IPS-15b (cell line): ENCODE data around the gene KRTAP29-1.
"Not testable (repeated sequence)": the region's sequence is repeated elsewhere in the genome, so short reads cannot be mapped to it uniquely, and the experiment has no call there.

Experiments
- H3K27me3 ChIP-seq: one replicate; pipeline ENCODE4 v1.6.1; 2013; ENCODE audit warnings: low read length; ENCODE audit not compliant: control insufficient read depth, insufficient read depth
- H3K36me3 ChIP-seq: one replicate; pipeline ENCODE4 v1.6.1; 2013; ENCODE audit warnings: low read length; ENCODE audit not compliant: control insufficient read depth, insufficient read depth
- H3K4me1 ChIP-seq: one replicate; pipeline ENCODE4 v1.6.1; 2013; ENCODE audit warnings: mild to moderate bottlenecking, low read length; ENCODE audit not compliant: control insufficient read depth, insufficient read depth
- H3K4me3 ChIP-seq: one replicate; pipeline ENCODE4 v1.5.1; 2013; ENCODE audit warnings: low read depth, low read length
- H3K9ac ChIP-seq: one replicate; pipeline ENCODE4 v1.6.1; 2013; ENCODE audit warnings: low read depth, mild to moderate bottlenecking, low read length
- H3K9me3 ChIP-seq: one replicate; pipeline ENCODE4 v1.6.1; 2013; ENCODE audit warnings: mild to moderate bottlenecking, low read length; ENCODE audit not compliant: control insufficient read depth, insufficient read depth

KRTAP29-1 gene

DNA sequence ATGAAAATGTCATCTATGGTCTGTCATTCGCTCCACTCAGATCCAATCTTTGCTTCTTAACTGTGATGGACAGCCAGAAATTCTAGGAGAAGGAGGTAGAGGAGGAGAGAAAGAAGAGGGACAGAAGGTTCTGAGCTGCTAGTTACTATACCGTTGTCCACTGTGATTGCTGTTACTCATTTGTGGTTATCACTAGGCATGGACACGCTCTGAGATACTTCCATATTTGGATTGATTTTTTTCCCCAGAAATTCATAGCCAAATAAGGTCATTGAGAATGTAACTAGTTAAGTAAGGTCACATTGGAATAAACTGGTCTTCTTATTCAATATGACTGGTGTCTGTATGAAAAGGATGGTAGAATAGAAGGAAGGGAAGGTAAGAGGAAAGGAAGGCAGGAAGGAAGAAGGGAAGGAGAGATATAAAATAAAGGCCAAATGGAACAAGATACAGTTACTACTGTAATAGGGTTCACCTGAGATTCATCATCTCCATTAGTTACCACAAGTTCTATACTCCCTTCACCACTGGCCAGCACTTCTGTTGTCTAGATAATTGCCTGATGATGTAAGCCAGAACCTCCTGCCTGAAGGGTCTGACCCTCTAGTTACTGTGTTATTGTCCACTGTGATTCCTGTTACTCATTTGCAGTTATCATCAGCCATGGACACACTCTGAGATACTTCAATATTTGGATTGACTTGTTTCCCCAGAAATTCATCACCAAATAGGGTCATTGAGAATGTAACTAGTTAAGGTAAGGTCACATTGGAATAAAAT is 24.3 kb downstream of the KRTAP29-1 start:
- no peak overlapping the region for H3K9ac ChIP-seq
- no peaks in the 10 kb centered on the region for H3K27me3 ChIP-seq
- H3K36me3 ChIP-seq: no peaks in the 10 kb centered on the region
- H3K4me1 ChIP-seq: no peaks in the 10 kb centered on the region
- no peaks in the 10 kb centered on the region for H3K9me3 ChIP-seq
- H3K4me3 ChIP-seq: no peak overlapping the region

GRCh38 chr17:41275648-41276190 is 26.9 kb downstream of the KRTAP29-1 start, which contains the start of gene KRTAP9-7:
TSS of gene KRTAP9-7 (plus strand) at chr17:41275698. CDS start at chr17:41275698, 0 bp downstream.
- H3K9me3 ChIP-seq, H3K9ac ChIP-seq, H3K27me3 ChIP-seq, H3K4me1 ChIP-seq, H3K36me3 ChIP-seq, H3K4me3 ChIP-seq: not testable (repeated sequence)

GRCh38 chr17:41271858-41272257 is 30.8 kb downstream of the KRTAP29-1 start:
- no peaks in the 10 kb centered on the region for H3K4me1 ChIP-seq
- no peak overlapping the region for H3K9ac ChIP-seq

DNA sequence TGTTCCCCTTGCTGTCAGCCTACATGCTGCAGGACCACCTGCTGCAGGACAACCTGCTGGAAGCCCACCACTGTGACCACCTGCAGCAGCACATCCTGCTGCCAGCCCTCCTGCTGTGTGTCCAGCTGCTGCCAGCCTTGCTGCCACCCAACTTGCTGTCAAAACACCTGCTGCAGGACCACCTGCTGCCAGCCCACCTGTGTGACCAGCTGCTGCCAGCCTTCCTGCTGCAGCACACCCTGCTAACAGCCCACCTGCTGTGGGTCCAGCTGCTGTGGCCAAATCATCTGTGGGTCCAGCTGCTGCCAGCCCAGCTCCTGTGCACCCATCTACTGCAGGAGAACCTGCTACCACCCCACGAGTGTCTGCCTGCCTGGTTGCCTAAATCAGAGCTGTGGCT is 31.3 kb downstream of the KRTAP29-1 start:
- not testable (repeated sequence) for H3K9ac ChIP-seq, H3K9me3 ChIP-seq, H3K27me3 ChIP-seq, H3K4me3 ChIP-seq, H3K4me1 ChIP-seq, H3K36me3 ChIP-seq

More at GRCh38 chr17:41271858-41272257, 30.8 kb downstream of the KRTAP29-1 start:
- no peaks in the 10 kb centered on the region for H3K9me3 ChIP-seq
- no peak overlapping the region for H3K4me3 ChIP-seq
- H3K27me3 ChIP-seq: no peaks in the 10 kb centered on the region
- H3K36me3 ChIP-seq: no peaks in the 10 kb centered on the region

GRCh38 chr17:41267711-41268110 is 34.9 kb downstream of the KRTAP29-1 start:
- Histone ChIP-seq H3K4me1 (no peaks in the 10 kb centered on the region), H3K9ac (no peak overlapping the region), H3K9me3 (no peaks in the 10 kb centered on the region), H3K36me3 (no peaks in the 10 kb centered on the region), H3K27me3 (no peaks in the 10 kb centered on the region), H3K4me3 (no peak overlapping the region)

GRCh38 chr17:41265078-41265477 is 37.6 kb downstream of the KRTAP29-1 start, which contains the start of gene KRTAP9-6:
TSS of gene KRTAP9-6 (plus strand) at chr17:41265378. CDS start at chr17:41265378, 0 bp downstream.
- H3K4me1 ChIP-seq: no peaks in the 10 kb centered on the region

DNA sequence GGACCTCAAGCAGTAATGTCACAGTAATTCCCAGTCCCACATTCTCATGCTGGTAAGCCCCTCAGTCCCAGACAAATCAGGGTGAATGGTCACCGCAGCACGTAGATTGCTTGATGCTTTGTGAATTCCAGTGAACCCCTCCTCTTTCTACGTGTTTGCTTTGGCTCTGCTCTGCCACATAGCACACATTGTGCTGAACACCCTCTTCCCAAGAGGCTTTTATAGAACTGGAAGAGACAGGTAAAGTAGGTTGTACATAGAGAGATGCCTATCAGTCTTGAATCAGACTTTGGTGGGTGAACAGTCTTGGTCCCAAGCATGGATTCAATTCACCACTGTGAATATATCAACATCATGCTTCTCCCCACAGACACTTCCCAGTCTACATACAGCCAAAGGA is 38.1 kb downstream of the KRTAP29-1 start:
- Histone ChIP-seq H3K4me3 (no peak overlapping the region), H3K9ac (no peak overlapping the region), H3K4me1 (no peaks in the 10 kb centered on the region), H3K9me3 (no peaks in the 10 kb centered on the region), H3K36me3 (no peaks in the 10 kb centered on the region), H3K27me3 (no peaks in the 10 kb centered on the region)

More at GRCh38 chr17:41265078-41265477, 37.6 kb downstream of the KRTAP29-1 start, which contains the start of gene KRTAP9-6:
- H3K4me3 ChIP-seq: no peak within 1 kb of the TSS
- no peaks in the 10 kb centered on the region for H3K36me3 ChIP-seq
- no peaks in the 10 kb centered on the region for H3K27me3 ChIP-seq
- H3K9me3 ChIP-seq: no peaks in the 10 kb centered on the region
- no peak within 1 kb of the TSS for H3K9ac ChIP-seq

GRCh38 chr17:41263212-41263611 is 39.4 kb downstream of the KRTAP29-1 start:
- H3K4me3 ChIP-seq: no peak overlapping the region
- no peak overlapping the region for H3K9ac ChIP-seq
- no peaks in the 10 kb centered on the region for H3K9me3 ChIP-seq
- H3K27me3 ChIP-seq: no peaks in the 10 kb centered on the region
- no peaks in the 10 kb centered on the region for H3K4me1 ChIP-seq
- H3K36me3 ChIP-seq: no peaks in the 10 kb centered on the region

DNA sequence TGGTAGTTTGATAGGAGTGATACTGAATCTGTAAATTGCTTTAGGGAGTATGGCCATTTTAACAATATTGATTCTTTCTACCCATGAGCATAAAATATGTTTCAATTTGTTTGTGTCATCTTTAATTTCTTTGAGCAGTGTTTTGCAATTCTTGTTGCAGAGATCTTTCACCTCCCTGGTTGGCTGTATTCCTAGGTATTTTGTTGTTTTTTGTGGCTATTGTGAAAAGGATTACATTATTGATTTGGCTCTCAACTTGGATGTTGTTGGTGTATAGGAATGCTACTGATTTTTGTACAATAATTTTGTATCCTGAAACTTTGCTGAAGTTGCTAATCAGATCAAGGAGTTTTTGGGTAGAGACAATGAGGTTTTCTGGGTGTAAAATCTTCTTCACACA is 44.2 kb downstream of the KRTAP29-1 start:
- Histone ChIP-seq H3K9me3 (no peaks in the 10 kb centered on the region), H3K9ac (no peak overlapping the region), H3K4me3 (no peak overlapping the region), H3K27me3 (no peaks in the 10 kb centered on the region), H3K4me1 (no peaks in the 10 kb centered on the region), H3K36me3 (no peaks in the 10 kb centered on the region)

GRCh38 chr17:41256291-41256685 is 46.4 kb downstream of the KRTAP29-1 start:
- Histone ChIP-seq H3K36me3 (no peaks in the 10 kb centered on the region), H3K9ac (no peak overlapping the region), H3K9me3 (no peaks in the 10 kb centered on the region), H3K4me3 (no peak overlapping the region), H3K4me1 (no peaks in the 10 kb centered on the region), H3K27me3 (no peaks in the 10 kb centered on the region)

GRCh38 chr17:41255381-41256290 is 47.0 kb downstream of the KRTAP29-1 start, which contains the start of gene KRTAP9-9:
TSS of gene KRTAP9-9 (plus strand) at chr17:41255384.
- not testable (repeated sequence) for H3K27me3 ChIP-seq, H3K9me3 ChIP-seq, H3K4me3 ChIP-seq, H3K4me1 ChIP-seq, H3K9ac ChIP-seq, H3K36me3 ChIP-seq
